SK-N-SH (cell line): ENCODE results near the gene ZNF804B.

Source experiments
- CTCF ChIP-seq: fragments of 200-600 bp; sonication (generic); IDR thresholded peaks from 2 replicates; pipeline ENCODE4 v1.6.1; 2017; ENCODE audit warnings: antibody characterized with exemption, mild to moderate bottlenecking, moderate library complexity
- ELF1 ChIP-seq: IDR thresholded peaks from 2 replicates; pipeline ENCODE4 v1.4.0; 2012
- EP300 ChIP-seq, 2 experiments: IDR thresholded peaks; 2 replicates each; pipeline versions ENCODE4 v1.4.0 to v1.6.1; 2012; ENCODE audit warnings: borderline replicate concordance in 1 of 2, low read depth in 1 of 2, low read length in 1 of 2
- EZH2phosphoT487 ChIP-seq: fragments of 200-600 bp; sonication (generic); IDR thresholded peaks from 2 replicates; pipeline ENCODE4 v1.6.1; 2017; ENCODE audit warnings: low read depth, mixed run types, mild to moderate bottlenecking, antibody characterized with exemption, moderate library complexity, borderline replicate concordance
- FOXM1 ChIP-seq: IDR thresholded peaks from 2 replicates; pipeline ENCODE4 v1.4.0; 2012; ENCODE audit warnings: low read depth, mild to moderate bottlenecking
- JUND ChIP-seq: IDR thresholded peaks from 2 replicates; pipeline ENCODE4 v1.4.0; 2012
- POLR2AphosphoS5 ChIP-seq: IDR thresholded peaks from 2 replicates; pipeline ENCODE4 v1.6.1; 2012; ENCODE audit warnings: low read depth, low read length
- SIN3A ChIP-seq: IDR thresholded peaks from 2 replicates; pipeline ENCODE4 v1.6.1; 2012; ENCODE audit warnings: low read depth, mild to moderate bottlenecking, low read length, moderate library complexity, borderline replicate concordance
- TAF1 ChIP-seq: IDR thresholded peaks from 2 replicates; pipeline ENCODE4 v1.6.1; 2012; ENCODE audit warnings: low read depth, mild to moderate bottlenecking, low read length, moderate library complexity, borderline replicate concordance

- no peak for TF ChIP-seq CTCF
- TF ChIP-seq POLR2AphosphoS5, result no peak
- no peak for TF ChIP-seq ELF1
- TF ChIP-seq TAF1, result no peak
- no peak for TF ChIP-seq EP300 (IDR thresholded peaks at IDR 0.05; ENCODE audit: borderline replicate concordance in 1 of 2, low read depth in 1 of 2, low read length in 1 of 2)
- TF ChIP-seq EZH2phosphoT487, result no peak
- no peak for TF ChIP-seq FOXM1
- TF ChIP-seq JUND, result no peak
- TF ChIP-seq SIN3A, result no peak
Measured at GRCh38 chr7:89377219-89377618, 617.7 kb downstream of the ZNF804B start.
